Activated T-helper 1 cell treated with anti-CD3 and anti-CD28 coated beads, Interleukin-12 subunit alpha, Interleukin-12 subunit beta, Interleukin-2, Interleukin-4 antibody, amounts not matched to agents 30 ng/mL and 10 ng/mL and 1 ng/mL, durations not matched to agents 14 hours and 24 hours and 36 hours (primary cell): ENCODE results near the gene PANX1. TPM values are rescaled to one million over a fixed set of nuclear protein-coding genes. Genes with fewer than 3 reads are reported as not detected.
"Not testable (repeated sequence)": the region's sequence is repeated elsewhere in the genome, so short reads cannot be mapped to it uniquely, and the experiment has no call there.

ENCODE experiments used
- DNase-seq: peaks from one replicate; pipeline ENCODE4 v3.0.0; 2021; ENCODE audit warnings: low spot score
- H3K27ac Mint-ChIP-seq: one replicate; pipeline ENCODE4 v1.8.0; 2021; ENCODE audit warnings: mild to moderate bottlenecking, mixed read lengths
- H3K27me3 Mint-ChIP-seq: one replicate; pipeline ENCODE4 v1.8.0; 2022; ENCODE audit warnings: mild to moderate bottlenecking, moderate library complexity, mixed read lengths; ENCODE audit not compliant: insufficient read depth
- H3K36me3 Mint-ChIP-seq: one replicate; pipeline ENCODE4 v1.8.0; 2021; ENCODE audit warnings: low read depth, mixed read lengths
- H3K4me1 Mint-ChIP-seq: one replicate; pipeline ENCODE4 v1.8.0; 2021; ENCODE audit warnings: low read depth, mixed read lengths
- H3K4me3 Mint-ChIP-seq: one replicate; pipeline ENCODE4 v1.8.0; 2021; ENCODE audit warnings: mild to moderate bottlenecking, moderate library complexity, mixed read lengths
- H3K9me3 Mint-ChIP-seq: one replicate; pipeline ENCODE4 v1.8.0; 2021; ENCODE audit warnings: mixed read lengths
- intact Hi-C: fragments of 100-400 bp; cut with micrococcal nuclease; formaldehyde crosslinking; loops from one replicate; pipeline ENCODE4 v1.15.1; 2024
- total RNA-seq: library from RNA; stranded (reverse); gene quantifications from 2 replicates; pipeline ENCODE4 v1.2.3, GENCODE V29; 2022

The PANX1 gene
- total RNA-seq, 1 donor from 2014 or later: 20.8 TPM

- peaks cover 13% of the 10 kb centered on the region for H3K36me3 Mint-ChIP-seq
- H3K9me3 Mint-ChIP-seq: no peaks in the 10 kb centered on the region
- peaks cover 83% of the 10 kb centered on the region for H3K4me1 Mint-ChIP-seq
- no peak overlapping the region for H3K27ac Mint-ChIP-seq
- H3K4me3 Mint-ChIP-seq: no peak overlapping the region
- intact Hi-C loops: loop anchor here (5.0 kb wide), 2 partner anchors 37 to 347 kb away; partner anchors contain the start of genes ANKRD49 and MRE11
- no peaks in the 10 kb centered on the region for H3K27me3 Mint-ChIP-seq
- DNase-seq: no peak
Measured at GRCh38 chr11:94145431-94145830, 16.8 kb downstream of the PANX1 start.

GRCh38 chr11:94145916-94146315, 17.3 kb downstream of the PANX1 start:
- H3K4me1 Mint-ChIP-seq: peaks cover 86% of the 10 kb centered on the region
- H3K36me3 Mint-ChIP-seq: peaks cover 13% of the 10 kb centered on the region
- H3K4me3 Mint-ChIP-seq: no peak overlapping the region
- no peaks in the 10 kb centered on the region for H3K9me3 Mint-ChIP-seq
- H3K27ac Mint-ChIP-seq: no peak overlapping the region
- intact Hi-C loops: loop anchor here (5.0 kb wide), 2 partner anchors 36 to 346 kb away; partner anchors contain the start of genes ANKRD49 and MRE11
- no peaks in the 10 kb centered on the region for H3K27me3 Mint-ChIP-seq
- DNase-seq: no peak

GRCh38 chr11:94147433-94147845, 18.8 kb downstream of the PANX1 start:
- peak overlapping the region; percentile 65 for H3K27ac Mint-ChIP-seq
- peak overlapping the region; percentile 67 for H3K4me3 Mint-ChIP-seq
- H3K4me1 Mint-ChIP-seq: peaks cover 97% of the 10 kb centered on the region
- no peaks in the 10 kb centered on the region for H3K9me3 Mint-ChIP-seq
- peaks cover 15% of the 10 kb centered on the region for H3K36me3 Mint-ChIP-seq
- H3K27me3 Mint-ChIP-seq: no peaks in the 10 kb centered on the region
- no peak for DNase-seq
- intact Hi-C loops: loop anchor here (1.0 to 5.0 kb wide), 4 partner anchors 12 to 345 kb away; partner anchors contain the start of genes ANKRD49 and MRE11

GRCh38 chr11:94148189-94148588, 19.5 kb downstream of the PANX1 start:
- Mint-ChIP-seq H3K9me3 (no peaks in the 10 kb centered on the region), H3K36me3 (peaks cover 14% of the 10 kb centered on the region), H3K27ac (no peak overlapping the region), H3K27me3 (no peaks in the 10 kb centered on the region), H3K4me3 (no peak overlapping the region), H3K4me1 (peaks cover 97% of the 10 kb centered on the region)
- intact Hi-C loops: loop anchor here (5.0 kb wide), 2 partner anchors 34 to 344 kb away; partner anchors contain the start of genes ANKRD49 and MRE11
- no peak for DNase-seq

- no peak overlapping the region for H3K27ac Mint-ChIP-seq
- DNase-seq: no peak
- intact Hi-C loops: loop anchor here (5.0 kb wide), 2 partner anchors 33 to 343 kb away; partner anchors contain the start of genes ANKRD49 and MRE11
- peaks cover 18% of the 10 kb centered on the region for H3K36me3 Mint-ChIP-seq
- no peak overlapping the region for H3K4me3 Mint-ChIP-seq
- H3K27me3 Mint-ChIP-seq: no peaks in the 10 kb centered on the region
- H3K9me3 Mint-ChIP-seq: no peaks in the 10 kb centered on the region
- H3K4me1 Mint-ChIP-seq: peaks cover 88% of the 10 kb centered on the region
Measured at GRCh38 chr11:94149431-94150017, 20.9 kb downstream of the PANX1 start.

GRCh38 chr11:94150056-94150455, 21.4 kb downstream of the PANX1 start:
- Mint-ChIP-seq H3K36me3 (peaks cover 18% of the 10 kb centered on the region), H3K4me3 (no peak overlapping the region)
- no peak for DNase-seq

GRCh38 chr11:94150704-94151685, 22.4 kb downstream of the PANX1 start:
- Mint-ChIP-seq H3K36me3 (peaks cover 12% of the 10 kb centered on the region), H3K4me3 (no peak overlapping the region), H3K9me3 (no peaks in the 10 kb centered on the region), H3K27me3 (no peaks in the 10 kb centered on the region), H3K4me1 (peaks cover 73% of the 10 kb centered on the region), H3K27ac (no peak overlapping the region)
- intact Hi-C loops: no loop called here
- DNase-seq: no peak

More at GRCh38 chr11:94150056-94150455, 21.4 kb downstream of the PANX1 start:
- intact Hi-C loops: no loop called here
- peaks cover 83% of the 10 kb centered on the region for H3K4me1 Mint-ChIP-seq
- H3K27me3 Mint-ChIP-seq: no peaks in the 10 kb centered on the region
- H3K9me3 Mint-ChIP-seq: no peaks in the 10 kb centered on the region
- no peak overlapping the region for H3K27ac Mint-ChIP-seq

- H3K36me3 Mint-ChIP-seq: peaks cover 18% of the 10 kb centered on the region
Measured at GRCh38 chr11:94151903-94152677, 23.4 kb downstream of the PANX1 start.

GRCh38 chr11:94152678-94153065, 24.0 kb downstream of the PANX1 start:
- peak overlapping the region; percentile 48 for H3K27ac Mint-ChIP-seq
- no peak for DNase-seq
- H3K4me3 Mint-ChIP-seq: no peak overlapping the region
- peaks cover 57% of the 10 kb centered on the region for H3K4me1 Mint-ChIP-seq
- intact Hi-C loops: no loop called here
- no peaks in the 10 kb centered on the region for H3K9me3 Mint-ChIP-seq
- no peaks in the 10 kb centered on the region for H3K27me3 Mint-ChIP-seq
- H3K36me3 Mint-ChIP-seq: peaks cover 21% of the 10 kb centered on the region

More at GRCh38 chr11:94151903-94152677, 23.4 kb downstream of the PANX1 start:
- no peak overlapping the region for H3K4me3 Mint-ChIP-seq
- no peaks in the 10 kb centered on the region for H3K9me3 Mint-ChIP-seq
- DNase-seq: no peak
- H3K27ac Mint-ChIP-seq: peak overlapping the region; percentile 48
- peaks cover 62% of the 10 kb centered on the region for H3K4me1 Mint-ChIP-seq
- intact Hi-C loops: no loop called here
- H3K27me3 Mint-ChIP-seq: no peaks in the 10 kb centered on the region

- H3K27me3 Mint-ChIP-seq: no peaks in the 10 kb centered on the region
- DNase-seq: no peak
- no peak overlapping the region for H3K4me3 Mint-ChIP-seq
- H3K36me3 Mint-ChIP-seq: peaks cover 25% of the 10 kb centered on the region
- H3K9me3 Mint-ChIP-seq: no peaks in the 10 kb centered on the region
- intact Hi-C loops: no loop called here
- H3K27ac Mint-ChIP-seq: no peak overlapping the region
- peaks cover 50% of the 10 kb centered on the region for H3K4me1 Mint-ChIP-seq
Measured at GRCh38 chr11:94153320-94153719, 24.7 kb downstream of the PANX1 start.

GRCh38 chr11:94154095-94154856, 25.6 kb downstream of the PANX1 start:
- H3K27ac Mint-ChIP-seq: no peak overlapping the region
- peaks cover under 1% of the 10 kb centered on the region for H3K9me3 Mint-ChIP-seq
- peaks cover 41% of the 10 kb centered on the region for H3K4me1 Mint-ChIP-seq
- no peak overlapping the region for H3K4me3 Mint-ChIP-seq
- intact Hi-C loops: no loop called here
- H3K27me3 Mint-ChIP-seq: no peaks in the 10 kb centered on the region
- peaks cover 25% of the 10 kb centered on the region for H3K36me3 Mint-ChIP-seq
- DNase-seq: no peak

- H3K27me3 Mint-ChIP-seq, H3K27ac Mint-ChIP-seq, DNase-seq, H3K9me3 Mint-ChIP-seq, intact Hi-C loops, H3K4me3 Mint-ChIP-seq, H3K4me1 Mint-ChIP-seq: not testable (repeated sequence)
- peaks cover 23% of the 10 kb centered on the region for H3K36me3 Mint-ChIP-seq
Measured at GRCh38 chr11:94157339-94157738, 28.7 kb downstream of the PANX1 start.
